Esophagus muscularis mucosa (tissue), 4 donors: Measurements from ENCODE around the gene HERPUD1.

Source experiments
- CTCF ChIP-seq, 3 experiments: fragments of 200-600 bp in 2 of 3; fragments of 450-650 bp in 1 of 3; sonication (generic) in 2 of 3; IDR thresholded peaks; one replicate each; pipeline ENCODE4 v1.5.1; 2017 to 2019; ENCODE audit warnings: antibody characterized with exemption in 3 of 3, mild to moderate bottlenecking in 2 of 3, moderate library complexity in 1 of 3
- EP300 ChIP-seq: sonication (generic); formaldehyde crosslinking; IDR thresholded peaks from one replicate; pipeline ENCODE4 v1.6.1; 2017; ENCODE audit warnings: antibody characterized with exemption
- POLR2A ChIP-seq: fragments of 450-650 bp; IDR thresholded peaks from one replicate; pipeline ENCODE4 v1.6.1; 2017; ENCODE audit warnings: antibody characterized with exemption, moderate library complexity, mild to moderate bottlenecking, low read depth

GRCh38 chr16:56886826-56887225, 45.1 kb upstream of the HERPUD1 start:
- TF ChIP-seq POLR2A (no peak), CTCF (IDR thresholded peaks at IDR 0.05) (no peak), EP300 (no peak)
